Measurements from ENCODE around the gene OXCT2.
"Not testable (repeated sequence)": the region's sequence is repeated elsewhere in the genome, so short reads cannot be mapped to it uniquely, and the experiment has no call there.

The OXCT2 gene

GRCh38 chr1:39791838-39792237, 20.7 kb upstream of the OXCT2 start:
- DNase-seq (ENCODE audit: low read depth), result no peak
- no peak for TF ChIP-seq CTCF (conservative IDR thresholded peaks at IDR 0.05; ENCODE audit: low read length)

GRCh38 chr1:39789571-39790110, 18.5 kb upstream of the OXCT2 start:
- H3K4me3 ChIP-seq (ENCODE audit: low read length), result no peak overlapping the region
- no peak for TF ChIP-seq CTCF (conservative IDR thresholded peaks at IDR 0.05; ENCODE audit: low read length)
- DNase-seq (ENCODE audit: low read depth), result no peak

More at GRCh38 chr1:39791838-39792237, 20.7 kb upstream of the OXCT2 start:
- no peak overlapping the region for H3K4me3 ChIP-seq (ENCODE audit: low read length)

- H3K4me3 ChIP-seq (ENCODE audit: low read length), result no peak within 1 kb of the TSS
- no peak for TF ChIP-seq CTCF (conservative IDR thresholded peaks at IDR 0.05; ENCODE audit: low read length)
- DNase-seq (ENCODE audit: low read depth), result no peak
Measured at GRCh38 chr1:39788758-39789570, 17.8 kb upstream of the OXCT2 start, which contains the start of gene BMP8B. Gene BMP8B, minus strand, starts transcription at chr1:39788865. Its CDS starts 380 bp downstream, at chr1:39788485.

GRCh38 chr1:39788426-39788757, 17.2 kb upstream of the OXCT2 start:
- H3K4me3 ChIP-seq (ENCODE audit: low read length), result no peak overlapping the region
- DNase-seq (ENCODE audit: low read depth), result no peak
- no peak for TF ChIP-seq CTCF (conservative IDR thresholded peaks at IDR 0.05; ENCODE audit: low read length)

GRCh38 chr1:39787964-39788363, 16.8 kb upstream of the OXCT2 start:
- H3K4me3 ChIP-seq (ENCODE audit: low read length); DNase-seq (ENCODE audit: low read depth): not testable (repeated sequence)

GRCh38 chr1:39787468-39787867, 16.3 kb upstream of the OXCT2 start:
- no peak overlapping the region for H3K4me3 ChIP-seq (ENCODE audit: low read length)
- TF ChIP-seq CTCF (conservative IDR thresholded peaks at IDR 0.05; ENCODE audit: low read length), result no peak
- DNase-seq (ENCODE audit: low read depth), result no peak

GRCh38 chr1:39787108-39787375, 15.9 kb upstream of the OXCT2 start:
- DNase-seq (ENCODE audit: low read depth); H3K4me3 ChIP-seq (ENCODE audit: low read length): not testable (repeated sequence)

GRCh38 chr1:39786303-39787107, 15.4 kb upstream of the OXCT2 start:
- not testable (repeated sequence) for DNase-seq (ENCODE audit: low read depth); H3K4me3 ChIP-seq (ENCODE audit: low read length)

GRCh38 chr1:39782685-39783084, 11.5 kb upstream of the OXCT2 start:
- H3K4me3 ChIP-seq (ENCODE audit: low read length); DNase-seq (ENCODE audit: low read depth): not testable (repeated sequence)

Data from AG10803 (cell line).